Transverse colon (tissue), 4 donors: ENCODE data around the gene MARCHF3. TPM values are rescaled to one million over a fixed set of nuclear protein-coding genes. Genes with fewer than 3 reads are reported as not detected.

Source experiments
- DNase-seq: peaks from one replicate; pipeline ENCODE4 v3.0.0-alpha.2; 2019
- H3K27ac ChIP-seq, 4 donors: fragments of 200-600 bp; sonication (generic); 2 replicates each; pipeline ENCODE4 v1.5.1; 2016 to 2018; ENCODE audit warnings: inconsistent platforms in 4 of 4
- H3K27me3 ChIP-seq: fragments of 200-600 bp; sonication (generic); 2 replicates; pipeline ENCODE4 v1.5.1; 2017; ENCODE audit warnings: inconsistent platforms
- H3K36me3 ChIP-seq, 4 donors: fragments of 200-600 bp; sonication (generic); 2 replicates each; pipeline ENCODE4 v1.5.1; 2017 to 2019; ENCODE audit warnings: inconsistent platforms in 4 of 4
- H3K4me1 ChIP-seq, 4 donors: fragments of 200-600 bp; sonication (generic); 2 replicates each; pipeline ENCODE4 v1.5.1; 2017 to 2020; ENCODE audit warnings: inconsistent platforms in 4 of 4
- H3K4me3 ChIP-seq, 4 donors: fragments of 200-600 bp; sonication (generic); 1 replicate in 1 of 4; 2 replicates in 3 of 4; pipeline versions ENCODE4 v1.5.1 to v1.6.1; 2017 to 2019; ENCODE audit warnings: inconsistent platforms in 4 of 4
- H3K9me3 ChIP-seq, 2 donors: fragments of 200-600 bp; sonication (generic); 2 replicates each; pipeline ENCODE4 v1.5.1; 2017 to 2019; ENCODE audit warnings: inconsistent platforms in 2 of 2
- CTCF ChIP-seq, 5 experiments: fragments of 200-600 bp in 3 of 5; fragments of 450-650 bp in 2 of 5; sonication (generic) in 3 of 5; IDR thresholded peaks; 1 replicate in 2 of 5; 2 replicates in 3 of 5; pipeline ENCODE4 v1.5.1; 2016 to 2017; ENCODE audit warnings: antibody characterized with exemption in 5 of 5, inconsistent platforms in 3 of 5, mild to moderate bottlenecking in 2 of 5, moderate library complexity in 1 of 5
- EP300 ChIP-seq: sonication (generic); formaldehyde crosslinking; IDR thresholded peaks from one replicate; pipeline ENCODE4 v1.6.1; 2017; ENCODE audit warnings: antibody characterized with exemption, low read depth
- POLR2A ChIP-seq: fragments of 450-650 bp; IDR thresholded peaks from one replicate; pipeline ENCODE4 v1.6.1; 2016; ENCODE audit warnings: antibody characterized with exemption, mild to moderate bottlenecking, moderate library complexity
- POLR2AphosphoS5 ChIP-seq, 3 donors: sonication (generic); formaldehyde crosslinking; IDR thresholded peaks; one replicate each; pipeline ENCODE4 v1.6.1; 2016; ENCODE audit warnings: antibody characterized with exemption in 3 of 3
- WGBS, 2 donors: methylation state at CpG; one replicate each; pipeline ENCODE4 v1.1.5; 2018; ENCODE audit warnings: low coverage in 1 of 2; 5-methylcytosine and 5-hydroxymethylcytosine counted together
- in situ Hi-C, 4 donors: fragments of 200-750 bp; cut with MboI; loops; one replicate each; pipeline versions ENCODE4 v1.15.0 to v1.15.1; 2017; ENCODE audit warnings: low sequenced_read_pairs in 3 of 4, low pct_ligation_motif_present in 1 of 4, low pct_unique_long_range_greater_than_20kb in 1 of 4
- intact Hi-C: fragments of 100-400 bp; cut with DNase I; formaldehyde crosslinking; loops from one replicate; pipeline ENCODE4 v1.15.1; 2023; ENCODE audit warnings: low total_unique reads
- total RNA-seq, 4 donors: library from RNA; depleted of rRNA; stranded (reverse); fragments of >200 nt; gene quantifications; one replicate each; pipeline ENCODE4 v1.1.0, GENCODE V29; 2016

The MARCHF3 gene
- total RNA-seq, 4 donors from 2014 or later = 20.3 to 29.6 (median 23.0) TPM

DNA sequence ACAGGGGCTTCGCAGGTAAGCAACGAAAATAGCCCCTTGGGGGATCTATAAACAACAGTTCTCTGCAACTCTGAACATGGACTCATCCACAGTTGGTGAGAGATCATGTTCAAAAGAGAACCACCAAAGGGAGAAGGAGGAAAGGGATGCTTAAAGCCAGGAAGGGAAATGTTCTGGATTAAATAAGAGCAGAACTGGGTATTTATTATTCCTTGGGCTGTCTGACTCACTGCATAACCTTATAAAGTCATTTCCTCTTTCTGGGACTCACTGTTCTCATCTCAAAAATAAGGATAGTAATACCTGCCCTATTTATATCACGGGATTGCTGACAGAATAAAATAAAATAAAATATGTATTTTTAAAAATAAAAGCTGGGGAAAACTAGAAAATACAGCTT, 11.2 kb upstream of the MARCHF3 start:
- Histone ChIP-seq H3K4me3 (peak overlapping the region in 1 of 4 donors; percentile 32), H3K4me1 (peaks cover 3 to 34% (median 13%) of the 10 kb centered on the region in 4 donors), H3K27me3 (no peaks in the 10 kb centered on the region), H3K9me3 (no peaks in the 10 kb centered on the region), H3K27ac (peak overlapping the region; percentile 77 to 88 (median 84)), H3K36me3 (no peaks in the 10 kb centered on the region)
- intact Hi-C loops = loop anchor here (5.0 kb wide), 1 partner anchor 1461 kb away; no protein-coding TSS in a partner anchor
- in situ Hi-C loops = loop anchor here in 1 of 4 donors (25.0 kb wide), 1 partner anchor 179 kb away; no protein-coding TSS in a partner anchor
- TF ChIP-seq POLR2A = no peak
- TF ChIP-seq POLR2AphosphoS5 (IDR thresholded peaks at IDR 0.05) = no peak
- no peak for TF ChIP-seq EP300
- no peak for TF ChIP-seq CTCF (IDR thresholded peaks at IDR 0.05)
- DNase-seq = no peak
- WGBS, 2 donors = 49% methylated on average over 3 of the region's 3 CpGs

DNA sequence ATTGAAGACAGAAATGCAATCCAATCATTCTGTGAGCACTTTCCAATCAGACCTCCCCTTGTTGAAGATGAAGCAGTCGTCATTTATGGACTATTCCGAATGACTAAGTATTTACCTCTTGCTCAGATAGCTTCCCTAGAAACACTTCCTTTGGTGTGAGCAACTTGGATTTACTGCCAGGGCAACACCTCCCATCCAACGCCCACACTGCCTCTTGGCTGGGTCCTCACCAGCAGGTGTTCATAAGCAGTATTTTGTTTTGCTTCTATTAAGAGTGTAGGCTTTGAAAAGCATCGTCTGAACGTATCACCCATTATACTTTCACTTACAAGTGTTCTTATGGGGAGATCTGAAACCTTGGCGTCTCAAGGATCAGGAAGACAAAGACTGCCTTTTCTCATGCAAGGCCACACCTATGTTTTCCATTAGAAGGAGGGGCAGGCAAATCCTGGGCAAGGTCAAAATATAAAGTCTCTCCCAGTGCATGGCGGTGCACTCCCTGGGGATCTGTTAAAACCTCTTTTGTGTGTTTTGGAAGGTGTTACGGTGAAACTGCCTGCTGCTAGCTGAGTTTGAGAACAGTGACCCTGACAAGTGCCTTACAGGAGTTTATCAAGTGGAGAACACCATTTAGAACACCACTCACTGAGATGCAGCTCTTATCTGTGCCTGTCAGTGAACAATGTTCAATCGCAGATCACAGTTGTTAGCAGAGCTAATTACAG, 10.6 kb upstream of the MARCHF3 start:
- H3K36me3 ChIP-seq = no peaks in the 10 kb centered on the region
- peak overlapping the region; percentile 77 to 88 (median 84) for H3K27ac ChIP-seq
- TF ChIP-seq EP300 (no peak), POLR2A (peak; percentile 53), CTCF (IDR thresholded peaks at IDR 0.05) (peak in 1 of 5 experiments; percentile 11), POLR2AphosphoS5 (IDR thresholded peaks at IDR 0.05) (peak in 2 of 3 donors; percentile 51)
- in situ Hi-C loops = loop anchor here in 1 of 4 donors (25.0 kb wide), 1 partner anchor 179 kb away; no protein-coding TSS in a partner anchor
- H3K9me3 ChIP-seq = no peaks in the 10 kb centered on the region
- no peaks in the 10 kb centered on the region for H3K27me3 ChIP-seq
- peak; percentile 56 for DNase-seq
- peaks cover 3 to 33% (median 13%) of the 10 kb centered on the region in 4 donors for H3K4me1 ChIP-seq
- intact Hi-C loops = loop anchor here (5.0 kb wide), 1 partner anchor 1461 kb away; no protein-coding TSS in a partner anchor
- H3K4me3 ChIP-seq = peak overlapping the region in 2 of 4 donors; percentile 3 to 32
- 40 to 54% methylated on average over 3 to 9 of the region's 9 CpGs for WGBS, 2 donors

GRCh38 chr5:127038550-127038949, 8.2 kb upstream of the MARCHF3 start:
- H3K27ac ChIP-seq = peak overlapping the region in 3 of 4 donors; percentile 2 to 25 (median 18)
- in situ Hi-C loops = loop anchor here in 1 of 4 donors (25.0 kb wide), 1 partner anchor 176 kb away; no protein-coding TSS in a partner anchor

More at GRCh38 chr5:127038550-127038949, 8.2 kb upstream of the MARCHF3 start:
- 41 to 44% methylated on average over 4 of the region's 4 CpGs for WGBS, 2 donors
- intact Hi-C loops = no loop called here
- no peaks in the 10 kb centered on the region for H3K9me3 ChIP-seq
- H3K4me1 ChIP-seq = peaks cover 3 to 33% (median 13%) of the 10 kb centered on the region in 4 donors
- no peak overlapping the region for H3K4me3 ChIP-seq
- DNase-seq = no peak
- H3K27me3 ChIP-seq = no peaks in the 10 kb centered on the region
- H3K36me3 ChIP-seq = no peaks in the 10 kb centered on the region
- TF ChIP-seq CTCF (IDR thresholded peaks at IDR 0.05) (no peak), POLR2A (no peak), POLR2AphosphoS5 (IDR thresholded peaks at IDR 0.05) (no peak), EP300 (no peak)
